Stimulated activated CD4-positive, alpha-beta T cell treated with anti-CD3 and anti-CD28 coated beads, TNF-alpha, amount 100 ng/mL, for 48 hours (primary cell): Measurements from ENCODE around the gene KIAA0825.

Experiments
- DNase-seq, 3 donors: peaks; one replicate each; pipeline ENCODE4 v3.0.0-alpha.2; 2020; ENCODE audit warnings: low read depth in 3 of 3

Gene KIAA0825

DNA sequence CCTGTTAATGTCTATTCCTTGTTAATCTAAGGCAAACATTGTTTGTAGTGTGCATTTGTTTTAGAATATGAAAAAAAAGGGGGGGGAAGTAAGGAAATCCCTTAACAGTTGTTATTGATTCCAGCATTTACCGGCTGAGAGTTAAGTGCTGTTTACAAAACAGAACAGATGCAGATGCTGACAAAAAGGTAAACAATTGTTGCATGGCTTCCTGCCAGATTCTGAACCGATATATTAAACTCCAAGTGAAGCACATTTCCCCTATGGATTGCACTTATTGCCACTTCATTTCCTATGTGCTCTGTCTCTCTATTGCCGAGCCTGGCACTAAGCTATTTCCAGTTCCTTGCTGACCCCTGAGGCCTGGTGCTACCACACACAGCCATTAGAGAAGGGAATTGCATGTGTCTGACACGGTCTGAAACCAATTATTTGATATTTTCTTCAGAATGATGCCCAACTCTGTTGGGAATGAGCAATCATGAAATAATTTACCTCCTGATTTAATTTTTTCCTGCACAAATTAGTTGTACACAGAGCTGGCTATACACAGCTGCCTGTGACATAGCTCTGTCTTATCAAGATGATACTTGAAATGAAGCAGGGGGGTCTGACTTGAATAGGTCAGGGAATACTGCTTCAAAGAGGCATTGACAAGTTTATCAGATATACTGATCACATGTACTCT, 109.8 kb downstream of the KIAA0825 start:
- DNase-seq = no peak

DNA sequence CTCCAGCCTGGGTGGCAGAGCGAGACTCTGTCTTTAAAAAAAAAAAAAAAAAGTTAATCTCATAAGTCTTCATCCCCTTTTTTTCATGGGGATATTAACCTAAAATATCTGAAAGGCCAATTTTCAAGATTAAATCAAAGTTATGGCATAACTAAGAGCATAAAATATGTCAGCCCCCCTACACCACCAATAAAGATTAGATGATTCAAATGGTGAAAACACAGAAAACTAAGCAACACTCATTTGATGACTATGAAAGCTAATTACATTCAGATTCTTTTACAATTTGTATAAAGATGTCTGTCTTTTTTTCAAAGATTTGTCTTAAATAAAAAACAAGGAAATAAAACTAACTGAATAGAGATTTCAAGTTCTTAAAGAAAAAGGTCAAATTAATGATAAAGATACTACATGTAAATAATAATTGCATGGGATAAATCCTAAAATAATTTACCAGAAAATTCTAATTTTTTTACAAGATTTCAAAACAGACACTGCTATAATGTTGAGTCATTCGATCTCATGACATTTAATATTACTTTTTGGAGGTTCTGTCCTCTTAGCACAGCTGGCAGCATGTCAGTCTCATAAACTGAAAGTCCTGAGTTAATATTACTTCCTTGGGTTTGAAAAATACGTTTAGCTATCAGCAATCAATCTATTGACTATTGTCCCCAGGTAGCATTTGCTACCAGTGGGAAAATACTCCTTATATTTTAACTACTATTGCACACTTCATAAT, 112.9 kb downstream of the KIAA0825 start:
- no peak for DNase-seq

DNA sequence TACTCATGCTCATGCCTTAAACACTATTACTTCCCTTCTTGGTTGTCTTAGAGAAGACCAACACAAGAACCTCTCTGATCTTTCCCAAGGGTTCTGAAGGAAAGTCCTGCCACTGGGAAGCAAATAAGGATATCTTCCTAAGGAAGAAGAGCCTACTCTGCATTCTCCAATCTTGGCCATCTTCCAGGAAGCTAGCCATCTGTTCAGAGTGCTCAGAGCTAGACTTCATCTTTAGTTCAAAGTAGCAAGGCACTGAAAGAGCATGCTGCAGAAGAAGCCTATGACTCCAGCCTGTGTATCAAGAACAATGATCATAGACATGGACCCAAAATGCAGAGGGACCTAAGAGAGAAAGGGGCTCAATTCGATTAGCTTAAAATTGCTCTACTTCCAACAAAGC, 114.7 kb downstream of the KIAA0825 start:
- DNase-seq = no peak

DNA sequence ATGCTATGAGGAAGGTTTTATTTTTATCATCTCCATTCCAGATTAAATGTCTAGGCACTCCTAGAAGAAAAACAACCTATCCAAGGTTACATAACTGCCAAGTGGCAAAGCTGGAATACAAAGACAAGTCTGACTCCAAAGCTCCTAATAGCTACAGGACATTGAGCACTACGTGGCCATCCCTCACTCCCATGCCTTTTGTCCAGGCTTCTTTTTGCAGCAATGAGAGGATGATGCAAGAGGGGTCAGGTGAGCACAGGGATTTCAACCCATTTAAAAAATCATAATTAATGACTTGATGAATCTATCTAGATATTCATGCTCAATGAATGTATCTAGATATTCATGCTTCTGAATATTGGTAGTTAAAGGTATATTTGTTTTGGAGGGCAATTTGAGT, 117.0 kb downstream of the KIAA0825 start:
- no peak for DNase-seq

DNA sequence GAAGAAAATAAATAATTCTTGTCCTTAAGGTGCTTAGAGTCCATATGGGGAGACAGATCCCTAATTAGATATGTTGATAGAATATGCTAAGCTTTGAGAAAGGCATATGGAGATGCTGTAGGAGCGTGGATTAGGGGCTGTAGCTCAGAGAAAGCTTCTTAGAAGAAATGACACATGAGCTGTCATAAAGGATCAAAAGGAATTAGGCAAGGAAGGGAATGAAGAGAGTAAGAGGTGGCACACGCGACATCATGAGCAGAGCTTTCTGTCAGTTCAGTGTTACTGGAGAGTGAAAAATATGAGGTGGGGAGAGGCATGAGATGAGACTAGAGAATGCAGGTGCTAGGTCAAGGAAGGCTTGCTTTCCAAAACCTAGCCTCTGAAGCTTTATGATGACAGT, 118.6 kb downstream of the KIAA0825 start:
- no peak for DNase-seq

DNA sequence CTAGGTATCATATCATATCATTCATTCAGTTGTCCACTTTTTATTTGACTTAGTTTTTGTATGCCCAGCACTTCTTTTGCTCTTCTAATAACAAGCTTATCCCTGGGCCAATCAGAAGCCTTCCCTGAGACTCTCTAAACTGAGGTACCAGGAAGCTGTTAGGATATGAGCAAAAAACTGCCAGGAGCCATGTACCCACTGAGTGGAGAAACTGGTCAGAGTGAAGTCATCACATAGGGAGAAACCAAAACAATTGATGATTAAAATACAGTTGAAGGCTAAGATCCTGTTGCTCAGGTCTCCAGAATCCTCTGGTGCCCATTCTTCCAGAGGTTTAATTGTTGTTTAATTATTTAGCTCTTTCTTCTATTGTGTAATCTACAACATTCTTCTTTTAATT, 120.2 kb downstream of the KIAA0825 start:
- no peak for DNase-seq

DNA sequence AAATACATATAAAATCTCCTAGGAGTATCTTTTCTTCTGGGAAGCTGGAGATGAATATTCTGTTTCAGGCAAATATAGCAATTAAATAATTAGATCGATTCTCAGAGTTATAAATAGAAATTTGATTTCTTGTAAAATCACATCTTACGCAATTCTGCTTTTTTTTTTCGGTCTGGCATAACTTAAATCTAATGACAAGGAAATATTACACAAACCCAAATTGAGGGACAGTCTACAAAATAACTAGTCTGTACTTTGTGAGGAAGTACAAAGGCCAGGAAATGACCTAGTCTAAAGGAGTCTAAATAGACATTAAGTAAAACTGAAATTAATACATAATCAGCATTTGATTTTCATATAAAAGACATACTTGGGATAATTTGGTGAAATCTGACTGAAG, 133.3 kb downstream of the KIAA0825 start:
- no peak for DNase-seq

DNA sequence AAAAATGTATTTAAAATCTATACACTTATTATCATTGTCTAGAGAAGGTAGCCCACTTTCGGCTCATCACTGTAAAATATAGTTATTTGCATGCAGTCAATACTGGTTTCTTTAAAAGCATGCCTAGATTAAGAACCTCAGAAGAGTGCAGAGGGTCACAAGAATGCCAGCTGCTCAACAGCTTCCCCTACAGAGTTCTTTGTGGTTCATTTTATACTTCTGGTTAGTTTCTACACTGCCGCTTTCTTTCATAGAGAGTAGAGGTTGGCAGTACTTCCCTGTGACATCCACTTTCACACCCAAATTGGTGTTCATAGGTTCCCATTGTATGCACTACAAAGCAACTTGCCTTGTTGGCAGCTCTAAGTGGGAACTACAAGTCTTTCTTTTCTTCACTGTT, 137.3 kb downstream of the KIAA0825 start:
- DNase-seq = no peak

DNA sequence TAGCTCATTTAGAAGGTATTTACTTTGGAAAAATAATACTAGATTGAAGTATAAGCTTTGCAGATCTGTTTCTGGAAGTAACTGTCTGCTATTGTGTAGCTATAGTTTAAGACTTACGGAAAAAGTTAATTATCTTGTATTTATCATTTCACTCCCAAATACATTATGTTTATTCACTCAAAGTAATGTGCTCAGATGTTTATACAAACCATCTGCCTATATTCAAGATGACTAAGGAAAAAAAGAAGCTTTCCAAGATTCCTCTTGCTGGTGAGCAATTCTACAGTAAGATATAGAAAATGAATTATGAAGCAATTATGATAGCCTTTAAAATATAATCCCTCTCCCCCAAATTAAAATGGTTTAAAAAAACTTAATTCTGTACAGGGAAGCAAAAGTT, 137.9 kb downstream of the KIAA0825 start:
- no peak for DNase-seq

DNA sequence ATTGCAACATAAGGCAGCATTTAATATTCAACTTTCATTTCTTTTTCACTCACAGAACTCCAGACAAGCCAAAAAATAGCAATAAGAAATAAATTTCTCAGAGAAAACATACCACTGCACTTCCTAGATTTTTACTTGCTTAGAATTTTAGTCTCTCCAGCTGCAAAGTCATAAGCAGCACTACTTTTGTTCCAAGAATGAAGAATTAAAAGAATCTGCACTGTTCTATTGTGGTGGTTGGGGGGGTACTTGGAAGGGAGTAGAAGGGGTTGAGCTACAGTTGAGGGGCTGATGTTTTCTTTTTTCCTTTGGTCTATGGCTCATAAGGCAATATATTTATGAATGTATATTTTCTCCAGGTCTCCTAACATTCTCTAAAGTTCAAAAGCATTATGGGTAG, 144.5 kb downstream of the KIAA0825 start:
- DNase-seq = no peak

DNA sequence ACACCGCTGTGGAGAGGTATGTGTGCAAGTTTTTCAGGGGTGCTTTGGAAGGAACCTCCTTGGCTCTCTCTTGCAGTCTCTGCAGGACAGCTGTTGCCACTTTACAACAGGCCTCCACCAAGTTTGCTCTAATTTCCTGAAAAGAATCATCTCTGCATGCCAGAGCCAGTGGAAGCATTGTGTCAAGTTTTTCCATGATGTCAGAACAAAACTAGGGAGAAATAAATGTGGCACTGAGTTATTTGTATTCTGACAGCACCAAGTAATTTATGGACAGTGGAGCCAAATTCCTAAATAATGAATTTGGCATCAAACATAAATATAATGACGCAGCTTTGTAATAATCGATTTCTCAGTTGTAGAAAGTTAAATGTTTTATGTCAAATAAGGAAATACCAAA, 146.9 kb downstream of the KIAA0825 start:
- DNase-seq = no peak

DNA sequence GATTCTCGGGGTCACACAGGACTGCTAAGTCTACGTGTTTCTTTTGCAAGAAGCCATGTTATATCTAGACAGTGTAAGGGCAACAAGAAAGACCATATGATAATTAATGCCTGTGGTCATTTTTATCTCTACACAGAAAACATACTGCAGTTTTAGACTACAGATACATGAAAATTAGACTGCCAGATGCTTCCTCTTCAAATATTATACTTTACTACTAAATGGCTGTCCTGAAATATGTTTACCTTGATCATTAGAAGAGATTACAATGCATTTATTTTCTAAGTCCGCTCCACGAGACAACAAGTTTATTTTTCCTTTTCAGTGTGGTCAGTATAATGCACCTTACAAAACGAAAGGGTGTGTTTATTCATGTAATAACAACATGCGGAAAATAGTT, 147.6 kb downstream of the KIAA0825 start:
- no peak for DNase-seq

DNA sequence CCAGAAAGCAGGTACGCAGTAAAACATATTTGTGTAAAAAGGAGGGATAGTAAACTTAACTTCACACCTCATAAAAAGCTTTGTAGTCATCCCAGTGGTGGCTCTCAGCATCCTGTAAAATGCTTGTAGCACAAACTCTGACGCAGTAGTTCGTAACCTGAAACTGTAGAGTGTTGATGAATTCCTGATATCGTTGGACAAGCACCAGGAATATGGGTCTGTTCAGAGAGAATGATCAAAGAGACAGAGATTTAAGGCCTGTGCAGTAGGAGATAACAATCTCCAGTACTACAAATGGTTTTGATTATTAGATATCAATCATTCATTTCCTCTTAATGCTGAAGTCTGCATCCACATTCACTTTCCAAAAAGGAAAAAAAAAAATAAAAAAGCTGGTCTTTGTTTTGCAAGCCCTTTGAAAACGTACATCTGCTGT, 148.5 kb downstream of the KIAA0825 start:
- DNase-seq = no peak

DNA sequence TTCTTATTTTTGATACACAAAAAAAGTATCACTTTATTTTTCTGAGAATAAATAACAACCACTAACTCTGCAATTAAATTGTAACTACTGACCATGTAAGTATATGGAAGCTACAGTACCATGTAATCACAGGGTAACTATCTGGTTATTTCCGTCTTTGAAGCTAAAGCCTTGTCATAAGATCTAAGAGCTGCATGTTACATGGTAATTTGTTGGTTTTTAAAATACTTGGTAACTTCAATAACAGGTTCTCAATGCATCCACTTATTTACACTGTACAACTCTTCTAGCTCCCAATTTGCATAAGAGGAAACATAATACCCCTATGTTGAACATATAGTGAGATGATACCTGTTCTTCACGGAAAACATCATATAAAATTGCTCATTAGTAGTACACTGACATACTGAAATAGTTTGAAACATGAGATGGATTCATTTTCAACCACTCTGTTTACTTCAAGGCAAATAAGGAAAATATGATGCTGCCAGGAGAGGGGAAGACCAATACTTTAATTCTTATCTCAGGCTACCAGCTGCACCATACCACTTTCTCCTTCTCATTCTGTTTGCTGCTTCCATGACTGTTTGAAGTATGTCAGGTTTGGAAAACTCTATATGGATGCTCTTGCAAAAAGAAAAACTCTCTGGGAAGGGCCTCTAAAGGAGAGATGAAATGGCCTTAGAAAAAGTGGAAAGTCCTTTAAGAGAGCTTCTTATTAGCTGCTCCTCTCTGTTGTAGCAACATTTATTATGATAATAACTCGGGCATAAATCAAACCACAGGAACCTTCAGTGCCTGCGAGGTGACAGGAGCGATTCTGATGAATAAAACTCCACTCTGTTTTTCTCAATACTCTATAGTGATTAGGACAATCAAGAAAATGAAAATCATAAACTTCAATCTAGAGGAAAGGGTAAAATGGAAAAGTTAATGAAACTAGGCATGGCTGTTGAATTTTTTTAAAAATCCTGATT, 150.2 kb downstream of the KIAA0825 start:
- DNase-seq = no peak

DNA sequence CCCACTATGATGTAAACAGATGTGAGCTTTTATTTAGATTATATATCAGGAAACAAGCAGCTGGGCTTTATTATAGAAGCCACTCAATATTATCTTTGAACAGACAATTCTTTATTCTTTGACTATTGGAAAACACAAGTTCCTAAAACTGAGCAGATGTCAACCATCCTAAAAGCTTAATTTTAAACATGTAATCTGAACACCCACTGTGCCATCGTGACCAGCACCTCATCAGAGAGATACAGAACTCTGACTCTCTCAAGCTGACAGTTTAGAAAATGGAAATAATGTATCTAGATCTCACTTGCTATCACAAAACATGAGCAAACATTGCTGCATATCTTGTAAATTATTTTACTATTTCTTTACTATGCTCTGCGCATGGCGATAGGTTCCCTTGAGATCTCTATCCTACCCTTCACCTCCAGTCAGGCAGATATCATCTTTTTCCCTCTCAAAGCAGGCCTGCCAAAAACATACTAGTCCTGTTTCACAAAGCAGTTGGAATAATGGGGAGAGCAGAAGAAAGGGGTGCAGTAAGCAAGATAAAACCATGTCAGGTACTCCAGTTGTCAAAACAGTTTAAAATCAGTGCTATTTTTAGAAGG, 151.0 kb downstream of the KIAA0825 start:
- no peak for DNase-seq

DNA sequence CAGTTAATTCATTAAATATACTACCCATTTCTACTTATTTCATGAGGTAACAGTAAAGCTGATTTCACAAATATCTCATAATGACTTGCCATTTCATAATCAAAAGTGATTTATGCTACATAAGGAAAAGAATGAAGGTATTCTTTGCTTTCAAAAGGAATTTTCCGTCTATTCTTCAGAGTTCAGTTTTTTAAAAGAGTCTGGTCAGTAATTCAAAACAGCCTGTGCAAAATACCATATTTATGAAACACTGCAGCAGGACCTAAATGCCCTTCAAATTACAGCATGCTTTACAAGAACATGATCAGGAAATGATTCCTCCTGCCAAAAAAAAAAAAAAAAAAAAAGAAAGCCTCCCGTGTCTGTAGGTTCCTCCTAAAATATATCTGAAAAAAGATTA, 154.7 kb downstream of the KIAA0825 start:
- DNase-seq = no peak

DNA sequence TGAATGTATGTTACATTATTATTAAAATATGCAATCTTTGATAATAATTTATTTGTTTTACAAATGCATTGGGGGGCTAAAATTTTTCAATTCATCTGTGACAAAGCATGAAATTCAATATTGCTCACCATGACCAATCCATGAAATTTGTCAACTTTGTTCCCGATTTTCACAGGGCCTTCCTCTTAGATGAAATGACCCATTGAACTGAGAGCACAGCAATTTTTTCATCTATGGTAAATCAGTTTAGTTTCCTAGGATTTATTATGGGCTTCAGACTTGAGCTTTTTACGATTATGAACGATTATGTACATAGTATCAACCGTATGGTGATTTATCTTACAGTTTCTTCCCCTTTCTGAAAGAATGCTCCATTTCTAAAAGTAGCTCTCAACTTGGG, 157.3 kb downstream of the KIAA0825 start:
- DNase-seq = no peak

DNA sequence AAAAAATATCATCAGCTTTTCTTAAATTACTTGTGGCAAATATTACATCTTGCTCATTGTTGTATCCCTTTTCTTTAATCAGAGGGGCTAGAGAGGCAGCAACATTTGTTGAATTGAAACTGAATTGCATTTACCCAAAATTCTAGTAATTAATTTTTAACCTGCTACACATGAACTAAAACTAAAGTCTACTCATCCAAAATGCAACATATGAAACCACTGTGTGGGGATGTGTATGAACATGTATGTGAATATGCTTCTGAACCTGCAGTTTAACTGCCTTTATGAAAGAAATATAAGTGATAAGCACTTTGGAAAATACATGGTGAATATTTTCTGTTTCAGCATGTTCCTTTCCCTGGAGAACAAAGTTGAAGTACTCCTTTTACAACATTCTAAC, 158.5 kb downstream of the KIAA0825 start:
- DNase-seq = no peak

DNA sequence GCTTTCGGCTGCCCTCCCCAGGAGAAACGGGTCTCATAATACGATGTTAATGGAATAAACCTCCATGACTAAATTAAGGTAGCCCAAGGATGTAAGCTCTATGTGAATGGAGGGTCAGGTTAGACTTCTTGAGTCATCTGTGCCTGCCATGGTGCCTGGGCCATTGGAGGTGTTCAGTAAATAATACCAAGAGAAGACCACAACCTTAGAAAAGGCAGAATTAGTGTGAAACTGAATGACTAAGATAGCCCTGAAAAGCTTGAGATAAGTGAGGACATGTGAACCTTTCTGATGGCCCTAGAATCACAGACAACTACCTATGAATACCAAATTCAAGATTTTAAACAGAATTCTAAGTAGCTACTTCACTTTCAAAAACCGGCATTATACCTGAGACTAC, 160.6 kb downstream of the KIAA0825 start:
- DNase-seq = no peak

DNA sequence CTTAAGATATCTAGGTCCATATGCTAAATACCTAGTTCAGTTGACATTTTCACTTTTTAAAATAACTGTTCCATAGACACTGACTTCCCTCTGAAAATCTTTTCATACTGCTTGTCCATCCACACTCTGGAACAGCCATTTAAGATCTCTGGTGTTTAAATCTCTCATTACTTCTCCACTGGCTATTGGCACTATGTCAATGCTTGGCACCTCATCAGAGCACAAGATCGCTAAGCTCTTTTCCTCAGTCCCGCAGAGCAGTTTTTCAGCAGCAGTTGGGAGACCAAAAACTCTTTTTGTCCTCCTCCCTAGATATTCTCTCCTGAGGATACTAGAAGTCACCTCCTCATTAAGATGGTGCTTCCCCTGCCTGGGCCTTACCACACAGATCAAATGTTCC, 172.7 kb downstream of the KIAA0825 start:
- no peak for DNase-seq

DNA sequence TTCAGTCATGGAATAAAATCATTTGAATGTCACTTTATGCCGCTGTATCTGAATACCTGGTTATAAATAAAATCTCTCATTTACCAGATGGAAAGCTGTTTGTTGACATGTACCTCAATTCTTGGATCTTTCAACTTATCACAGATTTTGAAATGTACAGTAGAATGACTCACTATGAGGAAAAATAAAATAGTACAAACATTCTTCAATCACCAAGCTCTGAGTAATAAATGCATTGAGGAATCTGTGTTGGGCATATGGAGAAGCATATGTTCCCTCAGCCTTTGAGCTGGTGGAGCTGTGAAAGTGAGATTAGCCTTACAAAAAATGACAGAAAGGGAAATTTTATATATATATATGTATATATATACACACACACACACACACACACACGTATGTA, 175.4 kb downstream of the KIAA0825 start:
- no peak for DNase-seq

DNA sequence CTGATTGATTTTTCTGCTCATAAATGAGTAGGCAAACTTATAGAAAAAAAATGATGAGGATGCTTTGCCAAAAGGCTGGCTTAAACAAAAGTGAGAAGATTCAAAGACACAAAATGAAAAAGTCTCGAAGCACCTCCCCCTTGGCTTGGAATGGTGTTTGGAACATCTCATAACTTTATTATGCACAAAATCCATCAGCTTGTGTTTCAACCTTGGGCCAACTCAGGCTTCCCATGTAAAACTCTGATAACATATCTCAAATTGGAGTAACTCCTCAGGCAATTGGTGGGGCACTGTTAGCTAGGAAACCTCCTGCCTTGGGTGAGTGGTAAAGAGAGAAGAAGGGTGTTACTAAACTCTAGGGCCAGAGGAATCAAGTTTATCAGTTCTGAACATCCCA, 176.3 kb downstream of the KIAA0825 start:
- DNase-seq = no peak
